ENCODE results near the gene PIM3. TPM values are rescaled to one million over a fixed set of nuclear protein-coding genes. Genes with fewer than 3 reads are reported as not detected.

The PIM3 gene
- total and polyA plus RNA-seq, 10 of the 15 experiments (the other 5 are each of a cell fraction or from before 2014, with no cell fraction given) = 0.31 to 60.8 (median 12.4) TPM

- TF ChIP-seq JUND (IDR thresholded peaks at IDR 0.05; ENCODE audit: low read depth, low read length) = 0 out of 2 replicates have a peak, but pooled peaks have one; percentile 8
- TF ChIP-seq NKRF (conservative IDR thresholded peaks at IDR 0.05) = peak; percentile 69
- TF ChIP-seq NFYB (IDR thresholded peaks at IDR 0.05; ENCODE audit: insufficient read depth, low read depth, low read length) = peak; percentile 78
- TF ChIP-seq PAX5 (IDR thresholded peaks at IDR 0.05; ENCODE audit: borderline replicate concordance, low read depth, low read length) = peak; percentile 57; the same call in 1 of the 2 replicates
Observed at GRCh38 chr22:49960159-49961004, at the start of gene PIM3 (continued).

GRCh38 chr22:49911881-49912625, 48.5 kb upstream of the PIM3 start:
- no peak for TF ChIP-seq TARDBP (IDR thresholded peaks at IDR 0.05; ENCODE audit: borderline replicate concordance)
- no peak for TF ChIP-seq ESRRA (IDR thresholded peaks at IDR 0.05; ENCODE audit: low read length)
- no TSS peak for BruUV-seq (replicated peaks)
- WGBS (ENCODE audit: insufficient coverage, insufficient replicate concordance, low lambda C conversion rate, missing lambda C conversion rate) = 89% methylated on average over 26 of the region's 30 CpGs
- ATAC-seq (no peak), FAIRE-seq (no peak), DNase-seq (ENCODE audit: low read depth, low spot score) (no peak)
- H3K9ac ChIP-seq (ENCODE audit: control insufficient read depth, insufficient read depth, low read length) = no peak overlapping the region
- in situ Hi-C loops (cut with MboI) = no loop called here
- H3K9me3 ChIP-seq (replicated peaks; ENCODE audit: control insufficient read depth, insufficient read depth, low read length) = no peaks in the 10 kb centered on the region
- no peak overlapping the region for H2AFZ ChIP-seq (ENCODE audit: control insufficient read depth, low read depth, low read length)
- peaks cover 6% of the 10 kb centered on the region for H3K79me2 ChIP-seq (ENCODE audit: control insufficient read depth, insufficient read depth, low read length)
- H3K4me3 ChIP-seq = no peak overlapping the region
- ChIA-PET POLR2A (no interaction called here), RAD21 (ENCODE audit: unreplicated experiment) (no interaction called here), SMC1A (ENCODE audit: uncharacterized antibody, unreplicated experiment) (no interaction called here), CTCF (no interaction called here)
- H3K27me3 ChIP-seq (replicated peaks in 1 of 2; ENCODE audit: control insufficient read depth in 2 of 2, insufficient read depth in 2 of 2, low read length in 1 of 2) = no peaks in the 10 kb centered on the region
- intact Hi-C loops (cut with micrococcal nuclease; ENCODE audit: unreplicated experiment) = no loop called here
- H4K20me1 ChIP-seq (ENCODE audit: control insufficient read depth, insufficient read depth) = no peaks in the 10 kb centered on the region
- peaks cover 0 to 6% of the 10 kb centered on the region in 2 experiments; a peak in 3 of 4 replicates for H3K36me3 ChIP-seq (ENCODE audit: control insufficient read depth in 2 of 2, insufficient read depth in 2 of 2, low read length in 1 of 2)
- peaks cover 4% of the 10 kb centered on the region for H3K4me1 ChIP-seq (ENCODE audit: control insufficient read depth, insufficient read depth, low read length)
- no peak overlapping the region for H3K27ac ChIP-seq (ENCODE audit: control insufficient read depth, insufficient read depth)
- no peak overlapping the region for H3K4me2 ChIP-seq (ENCODE audit: control insufficient read depth, insufficient read depth)
